NCI-H2029 (cell line): Measurements from ENCODE around the gene ARFGAP2.

ENCODE experiments used
- DNase-seq: peaks from one replicate; lab custom pipeline; 2025; lab: John Stamatoyannopoulos, UW

Gene ARFGAP2

DNA sequence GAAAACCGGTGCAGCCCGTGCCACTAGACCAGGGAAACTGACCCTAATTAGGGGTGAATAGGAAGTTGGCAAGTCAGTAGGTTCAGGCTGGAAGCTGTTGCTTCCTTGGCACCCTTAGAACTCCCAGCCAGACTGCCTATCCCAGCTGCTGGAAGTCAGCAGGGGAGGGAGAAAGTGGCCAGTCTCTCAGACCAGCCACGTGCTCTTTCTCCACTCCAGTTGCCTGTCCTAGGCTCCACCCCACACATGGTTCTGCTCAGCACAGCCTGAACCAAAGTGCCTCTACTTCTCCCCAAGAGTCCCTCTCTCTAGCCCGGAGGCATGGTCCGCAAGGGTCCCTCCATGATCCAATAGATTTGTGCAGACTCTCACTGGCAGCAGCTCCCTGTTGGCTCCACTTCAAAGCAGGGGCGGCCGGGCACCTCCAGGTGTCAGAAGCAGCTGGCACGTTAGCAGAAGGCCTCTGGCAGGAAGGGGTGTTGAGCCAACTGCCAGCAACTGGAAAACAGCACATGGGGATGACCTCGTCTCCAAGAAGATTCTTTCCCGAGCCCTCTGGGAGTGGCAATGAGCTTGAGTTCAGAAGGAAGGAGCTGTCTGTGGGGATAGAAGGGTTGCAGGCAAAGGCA is 27.7 kb downstream of the ARFGAP2 start:
- DNase-seq: peak; percentile 78

DNA sequence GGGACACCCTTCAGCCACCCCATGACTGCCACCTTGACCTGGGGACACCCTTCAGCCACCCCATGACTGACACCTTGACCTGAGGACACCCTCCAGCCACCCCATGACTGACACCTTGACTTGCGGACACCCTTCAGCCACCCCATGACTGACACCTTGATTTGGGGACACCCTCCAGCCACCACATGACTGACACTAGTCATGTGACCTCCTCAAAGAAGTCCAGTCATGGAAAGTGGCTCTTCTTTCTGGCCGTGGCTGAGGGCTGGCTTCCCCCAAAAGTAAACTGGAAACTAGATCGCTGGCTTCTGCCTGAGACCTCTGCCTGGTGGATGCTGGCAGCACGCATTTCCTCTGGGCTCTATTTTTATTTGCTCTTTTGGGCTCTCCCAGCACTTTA is 28.4 kb downstream of the ARFGAP2 start:
- DNase-seq: no peak

DNA sequence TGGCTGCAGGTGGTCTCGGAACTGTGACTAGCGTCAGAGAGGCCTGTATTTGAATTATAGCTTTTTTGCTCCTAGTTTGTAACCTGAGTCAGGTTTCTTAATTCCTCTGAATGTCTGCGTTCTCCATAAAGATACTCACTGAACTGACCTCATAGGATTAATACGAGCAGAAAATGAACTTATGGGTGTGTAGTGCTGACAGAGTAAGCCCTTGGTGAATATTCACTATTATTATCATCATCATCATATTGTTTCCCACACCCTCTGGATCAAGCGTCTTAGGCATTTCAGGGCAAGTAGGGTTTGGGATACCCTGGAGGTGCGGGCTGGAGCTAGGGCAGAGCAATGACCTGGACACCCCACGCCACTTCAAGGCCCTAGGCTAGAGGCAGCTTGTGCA is 29.0 kb downstream of the ARFGAP2 start:
- DNase-seq: no peak

DNA sequence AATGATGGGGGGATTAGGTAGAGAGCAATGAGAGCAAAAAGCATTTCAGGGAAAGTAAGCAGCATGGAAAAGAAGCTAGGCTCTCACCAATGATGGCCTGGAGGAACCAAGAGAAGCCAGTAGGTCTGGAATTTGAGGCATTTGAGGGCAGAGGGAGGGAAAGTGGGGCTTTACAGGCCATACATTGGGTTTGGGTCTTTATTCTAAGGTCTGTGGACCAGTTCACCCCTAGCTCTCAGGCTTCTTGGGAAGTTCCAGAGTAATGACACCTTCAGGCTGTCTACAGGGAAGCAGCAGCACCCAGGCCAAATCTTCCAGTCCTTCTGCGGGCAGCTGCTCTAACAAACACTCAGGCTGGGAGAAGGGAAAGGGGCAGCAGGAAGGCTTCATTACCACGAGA is 29.4 kb downstream of the ARFGAP2 start:
- no peak for DNase-seq

DNA sequence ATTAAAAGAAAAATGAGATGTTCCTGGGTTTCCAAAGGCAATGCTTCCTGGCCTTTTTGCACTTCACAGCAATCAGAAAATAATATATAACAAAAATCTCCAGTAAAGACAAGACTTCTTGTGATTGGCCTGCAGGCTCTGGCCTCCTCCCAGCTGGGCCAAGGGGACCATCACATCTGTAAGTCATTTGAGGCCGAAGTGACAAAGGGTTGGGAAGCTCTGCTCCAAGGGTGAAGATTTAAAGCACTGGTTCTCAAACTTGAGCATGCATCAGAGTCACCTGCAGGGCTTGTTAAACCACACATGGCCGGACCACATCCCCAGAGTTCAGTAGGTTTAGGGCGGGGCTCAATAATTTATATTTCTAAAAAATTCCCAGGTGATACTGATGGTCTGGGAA is 32.1 kb downstream of the ARFGAP2 start:
- no peak for DNase-seq

DNA sequence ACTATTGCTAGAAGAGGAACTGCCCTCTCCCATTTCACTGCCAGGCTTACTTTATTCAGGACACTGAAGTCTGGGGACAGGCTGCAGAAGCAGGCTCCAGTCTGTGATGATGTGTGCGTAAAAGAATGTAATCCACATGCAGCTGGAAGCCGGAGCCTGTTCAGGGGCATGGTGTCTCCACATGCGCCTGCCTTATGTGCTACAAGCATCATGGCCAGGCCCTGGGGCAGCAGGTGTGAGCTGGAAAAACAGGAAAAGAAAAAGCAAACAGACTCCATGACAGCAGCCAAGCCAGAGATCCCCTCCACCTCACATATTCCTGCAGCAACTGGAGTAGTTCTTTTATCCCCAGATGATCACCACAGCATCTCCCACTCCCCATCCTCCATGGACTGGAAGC is 33.4 kb downstream of the ARFGAP2 start:
- DNase-seq: peak; percentile 63

DNA sequence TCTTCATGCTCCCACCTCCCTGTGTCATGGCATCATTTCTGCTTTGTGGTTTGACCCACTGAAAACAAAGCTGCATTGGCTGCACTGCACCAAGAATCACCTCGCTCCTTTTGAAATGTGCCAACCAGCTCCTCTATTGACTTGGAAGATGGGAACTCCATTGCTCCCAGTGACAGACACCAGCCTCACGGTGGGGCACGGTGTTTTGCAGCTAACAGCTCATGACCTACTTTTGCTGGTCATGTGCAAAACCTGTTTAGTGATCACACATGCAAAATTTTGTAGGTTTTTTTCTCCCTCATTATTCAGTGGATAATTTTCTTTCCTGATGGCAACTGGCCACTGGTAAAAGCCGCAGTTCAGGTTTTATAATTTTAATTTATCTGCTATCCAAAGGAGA is 36.8 kb downstream of the ARFGAP2 start:
- no peak for DNase-seq

DNA sequence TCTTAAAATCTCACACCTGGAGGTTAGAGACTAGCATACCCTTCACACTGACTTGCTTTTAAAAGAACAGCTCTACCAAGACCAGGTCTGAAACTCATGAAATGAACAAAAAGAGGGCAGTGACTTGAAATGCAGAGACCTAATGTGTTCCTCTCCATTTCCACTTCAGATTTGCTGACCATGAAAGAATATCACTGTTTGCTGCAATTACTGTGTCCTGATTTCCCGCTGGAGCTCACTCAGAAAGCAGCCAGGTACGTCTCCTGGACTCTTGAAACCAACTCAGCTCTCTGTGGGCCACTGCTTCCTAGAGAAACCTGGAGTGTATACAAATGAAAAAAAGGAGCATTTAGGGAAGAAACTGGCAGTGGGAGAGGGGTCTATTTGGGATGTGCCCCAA is 39.2 kb downstream of the ARFGAP2 start:
- DNase-seq: no peak

DNA sequence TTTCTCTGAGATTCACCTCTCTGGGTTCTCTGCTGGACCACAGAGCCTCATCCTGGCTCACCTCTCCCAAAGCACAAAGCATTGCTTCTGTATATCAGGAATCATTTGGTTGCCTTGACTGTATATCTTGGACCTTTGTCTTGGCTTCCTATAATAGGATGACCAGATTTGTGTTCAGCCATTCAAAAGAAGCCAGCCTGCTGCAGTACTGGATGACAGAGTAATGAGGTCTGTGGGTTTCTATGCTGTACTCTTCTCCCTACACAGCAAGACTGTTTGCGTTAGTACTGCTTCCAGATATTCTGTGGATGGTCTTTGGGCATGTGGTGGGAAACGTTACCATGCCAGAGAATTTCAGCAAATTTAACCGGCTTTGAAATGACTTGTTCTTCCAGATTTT is 39.8 kb downstream of the ARFGAP2 start:
- no peak for DNase-seq

DNA sequence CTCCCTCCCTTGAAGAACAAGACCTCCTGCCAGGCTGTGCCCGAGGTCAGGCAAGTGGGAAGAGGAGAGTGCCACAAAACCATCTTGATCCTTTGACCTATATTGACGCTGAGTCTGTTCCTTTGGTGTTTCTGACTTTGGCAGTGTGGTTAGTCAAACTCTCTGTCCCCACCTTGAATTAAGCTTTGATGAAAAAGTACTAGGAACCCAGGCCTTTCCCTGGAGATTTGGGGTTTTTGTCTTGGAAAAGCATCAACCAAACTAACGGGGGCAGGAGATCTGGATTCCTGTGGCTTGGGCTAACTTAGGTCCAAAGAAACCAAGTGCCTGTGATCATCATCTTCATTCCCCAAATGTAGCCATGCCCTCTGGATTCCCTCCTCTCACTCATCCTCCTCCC is 40.4 kb downstream of the ARFGAP2 start:
- DNase-seq: no peak

DNA sequence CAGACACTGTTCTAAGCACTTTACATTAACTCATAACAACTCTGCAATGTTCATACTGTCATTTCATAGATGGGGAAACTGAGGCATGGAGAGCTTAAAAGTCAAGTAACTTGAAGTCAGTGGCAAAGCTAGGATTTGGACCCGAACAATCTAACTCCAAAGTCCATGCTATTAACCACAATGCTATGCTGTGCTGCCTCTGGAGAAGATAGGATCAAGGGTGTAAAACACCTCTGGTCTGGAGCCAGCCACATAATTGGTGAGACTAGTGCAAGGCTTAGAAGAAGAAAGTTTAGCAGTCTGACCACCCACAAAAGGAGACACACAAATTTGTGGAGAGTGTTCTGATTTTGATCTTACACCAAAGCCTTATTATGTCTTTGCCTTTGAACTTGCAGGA is 43.7 kb downstream of the ARFGAP2 start:
- no peak for DNase-seq

DNA sequence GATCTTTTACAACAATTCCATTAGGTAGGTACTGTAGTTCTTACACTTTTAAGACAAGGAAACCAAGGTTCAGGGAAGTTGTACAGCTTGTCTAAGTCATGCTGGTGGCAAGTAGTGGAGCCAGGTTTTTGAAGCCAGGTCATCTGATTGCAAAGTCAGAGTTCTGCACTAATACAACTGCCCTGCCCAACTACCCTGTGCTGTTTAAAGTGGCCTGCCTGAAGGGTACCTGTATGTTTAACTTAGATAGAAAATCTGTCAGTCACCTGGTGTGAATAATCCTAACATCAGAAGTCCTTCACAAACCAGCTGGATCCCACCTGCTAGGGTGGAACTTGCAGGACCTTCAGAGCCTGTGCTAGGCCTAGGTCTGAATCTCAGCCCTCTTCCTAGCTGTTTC is 44.2 kb downstream of the ARFGAP2 start:
- DNase-seq: no peak

DNA sequence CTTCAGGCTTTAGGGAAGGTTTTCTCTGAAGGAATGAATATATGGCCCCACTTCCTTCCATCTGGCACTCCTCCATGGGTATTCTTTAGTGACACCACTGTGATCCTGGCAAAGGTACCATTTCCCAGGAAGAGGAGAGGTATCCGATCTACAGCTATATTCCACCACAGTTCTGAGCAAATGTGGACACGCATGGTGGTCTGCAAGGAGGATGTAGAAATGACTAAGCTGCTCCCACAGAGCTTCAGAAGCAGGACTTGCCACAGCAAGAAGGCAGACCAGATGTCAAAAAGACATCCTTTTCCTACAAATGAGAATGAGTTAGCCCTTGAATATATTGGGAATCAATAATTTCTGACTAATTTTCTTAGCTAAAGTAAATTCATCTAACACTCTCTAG is 45.5 kb downstream of the ARFGAP2 start:
- no peak for DNase-seq

DNA sequence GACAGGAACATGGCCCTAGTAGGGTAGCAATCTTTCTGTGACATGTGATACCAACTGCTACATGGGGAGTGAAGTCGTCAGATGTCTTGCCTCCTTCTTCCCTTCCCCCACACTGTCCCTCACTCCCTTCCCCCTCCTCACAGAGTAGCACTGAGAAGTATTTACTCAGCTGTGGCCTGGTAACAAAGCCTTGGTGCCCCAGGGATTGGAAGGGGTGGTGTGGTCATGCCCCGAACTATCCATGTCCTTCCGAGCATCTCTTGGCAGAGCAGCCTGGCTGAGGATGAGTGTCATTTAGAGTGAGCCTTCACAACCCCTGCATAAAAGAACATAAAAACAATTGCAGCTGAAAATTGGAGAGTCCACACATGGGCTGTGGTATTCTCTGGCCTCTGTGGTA is 46.1 kb downstream of the ARFGAP2 start:
- DNase-seq: peak; percentile 83

DNA sequence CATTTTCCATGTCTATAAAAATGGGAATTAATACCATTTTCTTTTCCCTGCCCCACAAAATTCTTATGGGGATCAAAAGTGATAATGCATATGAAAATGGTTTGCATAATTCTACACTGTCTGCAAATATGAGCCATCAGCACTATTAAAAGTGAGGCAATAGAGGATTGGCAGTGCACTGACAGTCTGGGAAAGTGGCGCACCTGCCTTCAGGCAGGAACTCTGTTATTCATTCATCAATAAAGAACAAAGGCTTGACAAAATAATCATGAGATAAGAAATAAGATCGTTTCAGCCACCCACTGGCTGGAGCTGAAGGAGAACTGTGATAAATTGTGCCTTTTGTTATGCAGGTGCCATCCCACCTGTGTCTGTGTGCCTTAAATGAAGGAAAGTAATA is 49.5 kb downstream of the ARFGAP2 start:
- no peak for DNase-seq

DNA sequence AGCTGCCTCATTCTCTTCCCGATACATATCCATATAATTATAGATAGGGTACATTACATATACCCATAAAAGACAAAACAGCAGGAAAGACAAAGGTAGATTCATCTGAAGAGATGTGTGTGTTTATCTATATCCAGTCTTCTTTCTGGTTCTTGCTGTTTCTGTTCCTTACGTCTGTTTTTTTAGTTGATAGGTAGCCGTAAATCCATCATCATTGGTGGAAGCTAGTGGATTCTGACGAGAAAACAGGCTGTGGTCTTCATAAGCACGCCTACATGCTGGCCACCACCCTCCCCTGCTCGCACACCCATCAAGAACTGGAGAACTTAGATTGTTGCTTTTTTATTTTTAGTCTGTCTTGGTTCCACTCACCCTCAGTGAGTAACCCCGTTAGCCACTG is 51.6 kb downstream of the ARFGAP2 start:
- no peak for DNase-seq

DNA sequence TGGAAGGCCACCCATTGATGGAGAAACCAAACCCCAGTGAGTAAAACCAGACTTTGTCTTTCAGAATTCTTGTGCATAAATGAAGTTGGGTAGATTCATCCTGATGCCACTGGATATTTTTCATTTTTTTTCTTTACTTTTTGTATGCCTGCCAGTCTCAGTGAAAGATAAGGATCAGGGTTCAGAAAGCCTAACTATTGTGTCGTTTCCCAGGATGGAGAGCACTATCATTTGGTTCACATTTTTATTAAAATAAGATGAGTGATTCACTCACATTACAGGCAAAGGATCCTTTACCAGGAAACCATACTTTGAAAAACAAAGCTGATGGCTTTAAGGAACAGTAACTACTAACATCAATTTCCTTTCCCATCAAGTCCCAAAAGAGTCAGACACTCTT is 52.0 kb downstream of the ARFGAP2 start:
- DNase-seq: no peak

DNA sequence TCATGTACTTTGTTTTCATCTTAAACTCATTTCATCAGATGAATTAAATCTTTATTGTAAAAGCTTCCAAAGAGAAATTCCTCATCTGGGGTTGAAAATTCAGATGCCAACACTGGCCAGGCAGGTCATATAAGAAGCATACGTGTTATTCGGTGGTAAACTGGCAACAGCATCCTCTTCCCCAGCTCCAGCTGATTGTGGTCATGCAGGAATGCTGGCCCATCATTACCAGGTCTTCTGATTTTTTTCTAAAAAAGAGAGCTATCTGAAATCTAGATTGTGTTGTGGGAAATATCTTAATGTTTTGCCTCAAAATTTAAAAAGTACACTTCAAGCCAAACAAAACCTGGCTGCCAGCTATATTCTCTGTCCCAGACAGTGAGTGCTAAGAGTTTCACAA is 53.6 kb downstream of the ARFGAP2 start:
- no peak for DNase-seq

DNA sequence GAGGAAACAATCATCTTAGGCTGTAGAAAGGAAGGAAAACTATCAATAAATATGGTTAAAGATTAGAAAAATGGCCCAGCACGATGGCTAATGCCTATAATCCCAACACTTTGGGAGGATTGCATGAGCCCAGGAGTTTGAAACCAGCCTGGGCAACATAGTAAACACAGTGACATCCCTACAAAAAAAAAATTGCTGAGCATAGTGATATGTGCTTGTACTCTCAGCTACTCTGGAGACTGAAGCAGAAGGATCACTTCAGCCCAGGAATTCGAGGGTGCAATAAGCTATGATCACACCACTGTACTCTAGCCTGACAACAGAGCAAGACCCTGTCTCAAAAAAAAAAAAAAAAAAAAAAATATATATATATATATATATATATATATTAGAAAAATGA is 54.9 kb downstream of the ARFGAP2 start:
- no peak for DNase-seq

DNA sequence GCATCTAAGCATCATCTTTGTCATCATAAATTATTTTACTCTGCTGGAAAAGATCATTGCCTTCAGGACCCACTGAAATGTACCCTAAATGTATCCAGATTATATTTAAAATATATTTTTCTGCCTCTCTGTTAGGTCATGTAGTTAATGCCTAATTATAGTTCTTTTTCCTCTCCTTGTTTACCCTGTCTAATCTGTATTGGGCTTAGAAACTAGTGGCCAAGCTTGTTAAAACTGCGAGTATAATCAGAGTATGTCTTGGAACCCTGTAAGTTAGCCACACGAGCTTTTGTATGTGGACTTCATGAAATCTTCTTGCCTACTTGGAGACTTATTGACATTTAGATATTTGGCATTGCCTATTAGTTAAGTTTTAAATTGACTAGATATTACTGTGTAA is 55.6 kb downstream of the ARFGAP2 start:
- no peak for DNase-seq

DNA sequence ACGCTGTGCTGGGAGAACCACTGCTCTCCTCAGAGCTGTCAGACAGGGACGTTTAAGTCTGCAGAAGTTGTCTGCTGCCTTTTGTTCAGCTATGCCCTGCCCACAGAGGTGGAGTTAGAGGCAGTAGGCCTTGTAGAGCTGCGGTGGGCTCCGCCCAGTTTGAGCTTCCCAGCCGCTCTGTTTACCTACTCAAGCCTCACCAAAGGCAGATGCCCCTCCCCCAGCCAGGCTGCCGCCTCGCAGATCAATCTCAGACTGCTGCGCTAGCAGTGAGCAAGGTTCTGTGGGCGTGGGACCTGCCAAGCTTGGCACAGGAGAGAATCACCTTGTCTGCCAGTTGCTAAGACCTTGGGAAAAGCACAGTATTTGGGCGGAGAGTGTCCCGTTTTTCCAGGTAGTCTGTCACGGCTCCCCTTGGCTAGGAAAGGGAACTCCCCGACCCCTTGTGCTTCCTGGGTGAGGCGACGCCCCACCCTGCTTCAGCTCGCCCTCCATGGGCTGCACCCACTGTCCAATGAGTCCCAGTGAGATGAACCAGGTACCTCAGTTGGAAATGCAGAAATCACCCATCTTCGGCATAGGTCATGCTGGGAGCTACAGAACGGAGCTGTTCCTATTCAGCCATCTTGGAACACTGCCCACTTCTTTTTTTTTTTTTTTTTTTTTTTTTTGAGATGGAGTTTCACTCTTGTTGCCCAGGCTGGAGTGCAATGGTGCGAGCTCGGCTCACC is 57.6 kb downstream of the ARFGAP2 start:
- peak; percentile 96 for DNase-seq
